Suprapubic skin (tissue), 4 donors: ENCODE measurements around the gene BLVRB. TPM values are rescaled to one million over a fixed set of nuclear protein-coding genes. Genes with fewer than 3 reads are reported as not detected.

Experiments
- DNase-seq, 2 donors: peaks; one replicate each; pipeline ENCODE4 v3.0.0-alpha.2; 2019; ENCODE audit warnings: low spot score in 2 of 2
- H3K27ac ChIP-seq: fragments of 200-600 bp; sonication (generic); one replicate; pipeline ENCODE4 v1.5.1; 2019
- H3K27me3 ChIP-seq: fragments of 200-600 bp; sonication (generic); one replicate; pipeline ENCODE4 v1.5.1; 2019
- H3K36me3 ChIP-seq: fragments of 200-600 bp; sonication (generic); one replicate; pipeline ENCODE4 v1.5.1; 2019
- H3K4me1 ChIP-seq: fragments of 200-600 bp; sonication (generic); one replicate; pipeline ENCODE4 v1.5.1; 2019
- H3K4me3 ChIP-seq: fragments of 200-600 bp; sonication (generic); one replicate; pipeline ENCODE4 v1.5.1; 2019; ENCODE audit warnings: mild to moderate bottlenecking
- H3K9me3 ChIP-seq: fragments of 200-600 bp; sonication (generic); one replicate; pipeline ENCODE4 v1.5.1; 2019
- EP300 ChIP-seq: sonication (generic); formaldehyde crosslinking; IDR thresholded peaks from one replicate; pipeline ENCODE4 v1.6.1; 2017; ENCODE audit warnings: antibody characterized with exemption
- POLR2A ChIP-seq, 2 donors: fragments of 450-650 bp; IDR thresholded peaks; one replicate each; pipeline ENCODE4 v1.6.1; 2017; ENCODE audit warnings: antibody characterized with exemption in 2 of 2, mild to moderate bottlenecking in 2 of 2, moderate library complexity in 2 of 2
- POLR2AphosphoS5 ChIP-seq, 3 donors: sonication (generic); formaldehyde crosslinking; IDR thresholded peaks; one replicate each; pipeline ENCODE4 v1.6.1; 2017; ENCODE audit warnings: antibody characterized with exemption in 3 of 3
- WGBS: methylation state at CpG from one replicate; pipeline ENCODE4 v1.1.5; 2018; 5-methylcytosine and 5-hydroxymethylcytosine counted together
- total RNA-seq, 4 donors: library from RNA; depleted of rRNA; stranded (reverse); fragments of >200 nt; gene quantifications; one replicate each; pipeline ENCODE4 v1.1.0, GENCODE V29; 2016
- TF ChIP-seq, protein P1 (sequence below), 2 donors: fragments of 200-600 bp in 1 of 2; fragments of 450-650 bp in 1 of 2; sonication (generic) in 1 of 2; IDR thresholded peaks; one replicate each; pipeline ENCODE4 v1.5.1; 2016 to 2019; ENCODE audit warnings: antibody characterized with exemption in 2 of 2, mild to moderate bottlenecking in 1 of 2, moderate library complexity in 1 of 2

BLVRB gene
- total RNA-seq, 4 donors from 2014 or later = 117 to 172 (median 142) TPM

DNA sequence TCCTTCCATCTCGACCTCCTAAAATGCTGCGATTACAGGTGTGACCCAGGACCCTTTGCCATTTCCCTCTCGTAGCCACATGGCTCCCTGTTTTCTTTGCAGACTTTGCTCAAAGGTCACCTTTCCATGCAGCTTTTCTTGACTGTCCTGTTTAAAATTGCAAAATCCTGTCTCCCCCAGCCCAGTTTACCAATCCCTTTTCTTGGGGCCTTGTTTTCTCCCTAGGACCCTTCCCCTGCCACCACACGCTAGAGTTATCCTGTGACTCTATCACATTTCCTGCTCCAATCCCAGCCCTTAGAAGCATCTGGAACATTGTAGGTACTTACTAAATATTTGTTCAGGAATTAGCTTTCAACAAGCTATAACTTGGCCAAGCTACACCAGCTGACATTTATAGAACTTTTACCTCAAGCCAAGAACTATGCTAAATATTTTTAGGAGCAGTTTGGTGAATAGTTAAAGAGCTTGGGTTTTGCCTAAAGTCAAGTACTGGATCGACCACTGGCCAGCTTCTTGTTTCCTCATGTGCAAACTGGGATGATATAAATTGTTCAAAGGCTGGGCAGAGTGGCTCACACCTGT lies 12.3 kb downstream of the BLVRB start:
- DNase-seq = no peak

GRCh38 chr19:40452016-40452415 lies 13.5 kb downstream of the BLVRB start:
- Histone ChIP-seq H3K9me3 (no peaks in the 10 kb centered on the region), H3K27me3 (no peaks in the 10 kb centered on the region), H3K27ac (no peak overlapping the region), H3K4me1 (no peaks in the 10 kb centered on the region), H3K36me3 (peaks cover 40% of the 10 kb centered on the region), H3K4me3 (no peak overlapping the region)
- no peak for DNase-seq
- 64% methylated on average over 5 of the region's 5 CpGs for WGBS
- TF ChIP-seq POLR2A (IDR thresholded peaks at IDR 0.05) (no peak), EP300 (no peak), POLR2AphosphoS5 (IDR thresholded peaks at IDR 0.05) (no peak)
- TF ChIP-seq, protein P1, sequence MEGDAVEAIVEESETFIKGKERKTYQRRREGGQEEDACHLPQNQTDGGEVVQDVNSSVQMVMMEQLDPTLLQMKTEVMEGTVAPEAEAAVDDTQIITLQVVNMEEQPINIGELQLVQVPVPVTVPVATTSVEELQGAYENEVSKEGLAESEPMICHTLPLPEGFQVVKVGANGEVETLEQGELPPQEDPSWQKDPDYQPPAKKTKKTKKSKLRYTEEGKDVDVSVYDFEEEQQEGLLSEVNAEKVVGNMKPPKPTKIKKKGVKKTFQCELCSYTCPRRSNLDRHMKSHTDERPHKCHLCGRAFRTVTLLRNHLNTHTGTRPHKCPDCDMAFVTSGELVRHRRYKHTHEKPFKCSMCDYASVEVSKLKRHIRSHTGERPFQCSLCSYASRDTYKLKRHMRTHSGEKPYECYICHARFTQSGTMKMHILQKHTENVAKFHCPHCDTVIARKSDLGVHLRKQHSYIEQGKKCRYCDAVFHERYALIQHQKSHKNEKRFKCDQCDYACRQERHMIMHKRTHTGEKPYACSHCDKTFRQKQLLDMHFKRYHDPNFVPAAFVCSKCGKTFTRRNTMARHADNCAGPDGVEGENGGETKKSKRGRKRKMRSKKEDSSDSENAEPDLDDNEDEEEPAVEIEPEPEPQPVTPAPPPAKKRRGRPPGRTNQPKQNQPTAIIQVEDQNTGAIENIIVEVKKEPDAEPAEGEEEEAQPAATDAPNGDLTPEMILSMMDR (IDR thresholded peaks at IDR 0.05) = no peak

More for the DNA sequence above, 12.3 kb downstream of the BLVRB start:
- no peak overlapping the region for H3K27ac ChIP-seq
- no peaks in the 10 kb centered on the region for H3K27me3 ChIP-seq
- WGBS = 67% methylated on average over 5 of the region's 5 CpGs
- peaks cover 40% of the 10 kb centered on the region for H3K36me3 ChIP-seq
- H3K9me3 ChIP-seq = no peaks in the 10 kb centered on the region
- no peak overlapping the region for H3K4me3 ChIP-seq
- TF ChIP-seq, protein P1 (IDR thresholded peaks at IDR 0.05) = no peak
- no peak for TF ChIP-seq POLR2AphosphoS5 (IDR thresholded peaks at IDR 0.05)
- TF ChIP-seq EP300 = no peak
- TF ChIP-seq POLR2A (IDR thresholded peaks at IDR 0.05) = no peak
- H3K4me1 ChIP-seq = no peaks in the 10 kb centered on the region

- Histone ChIP-seq H3K27ac (no peak overlapping the region), H3K27me3 (no peaks in the 10 kb centered on the region), H3K4me3 (no peak overlapping the region), H3K9me3 (no peaks in the 10 kb centered on the region), H3K4me1 (peaks cover 4% of the 10 kb centered on the region), H3K36me3 (peaks cover 40% of the 10 kb centered on the region)
- TF ChIP-seq POLR2AphosphoS5 (IDR thresholded peaks at IDR 0.05) = no peak
- TF ChIP-seq POLR2A (IDR thresholded peaks at IDR 0.05) = no peak
- TF ChIP-seq, protein P1 (IDR thresholded peaks at IDR 0.05) = no peak
- TF ChIP-seq EP300 = no peak
- WGBS = 92% methylated on average over 4 of the region's 4 CpGs
- no peak for DNase-seq
These were observed 14.9 kb downstream of the BLVRB start for GRCh38 chr19:40450664-40451063.

- no peak for DNase-seq
- Histone ChIP-seq H3K27me3 (no peaks in the 10 kb centered on the region), H3K4me1 (peaks cover 13% of the 10 kb centered on the region), H3K4me3 (no peak overlapping the region), H3K27ac (no peak overlapping the region), H3K36me3 (peaks cover 30% of the 10 kb centered on the region), H3K9me3 (no peaks in the 10 kb centered on the region)
- TF ChIP-seq POLR2AphosphoS5 (IDR thresholded peaks at IDR 0.05) (no peak), POLR2A (IDR thresholded peaks at IDR 0.05) (no peak), EP300 (no peak)
- TF ChIP-seq, protein P1 (IDR thresholded peaks at IDR 0.05) = no peak
- 94% methylated on average over 4 of the region's 4 CpGs for WGBS
These were observed 16.0 kb downstream of the BLVRB start for GRCh38 chr19:40449506-40449905.

GRCh38 chr19:40446263-40446784 lies 19.2 kb downstream of the BLVRB start:
- WGBS = 74% methylated on average over 8 of the region's 8 CpGs
- no peak for TF ChIP-seq POLR2AphosphoS5 (IDR thresholded peaks at IDR 0.05)
- TF ChIP-seq, protein P1 (IDR thresholded peaks at IDR 0.05) = no peak
- no peak for TF ChIP-seq EP300
- no peak for TF ChIP-seq POLR2A (IDR thresholded peaks at IDR 0.05)
- no peak for DNase-seq
- H3K4me3 ChIP-seq = no peak overlapping the region
- no peaks in the 10 kb centered on the region for H3K27me3 ChIP-seq
- H3K36me3 ChIP-seq = peaks cover 33% of the 10 kb centered on the region
- H3K4me1 ChIP-seq = peaks cover 27% of the 10 kb centered on the region
- no peak overlapping the region for H3K27ac ChIP-seq
- no peaks in the 10 kb centered on the region for H3K9me3 ChIP-seq
